Measurements from ENCODE around the gene KRTAP21-1. TPM values are rescaled to one million over a fixed set of nuclear protein-coding genes. Genes with fewer than 3 reads are reported as not detected.

Gene KRTAP21-1
- total and polyA plus RNA-seq, 2 of the 8 experiments (the other 6 are each of a cell fraction or from before 2014, with no cell fraction given) = not detected

DNA sequence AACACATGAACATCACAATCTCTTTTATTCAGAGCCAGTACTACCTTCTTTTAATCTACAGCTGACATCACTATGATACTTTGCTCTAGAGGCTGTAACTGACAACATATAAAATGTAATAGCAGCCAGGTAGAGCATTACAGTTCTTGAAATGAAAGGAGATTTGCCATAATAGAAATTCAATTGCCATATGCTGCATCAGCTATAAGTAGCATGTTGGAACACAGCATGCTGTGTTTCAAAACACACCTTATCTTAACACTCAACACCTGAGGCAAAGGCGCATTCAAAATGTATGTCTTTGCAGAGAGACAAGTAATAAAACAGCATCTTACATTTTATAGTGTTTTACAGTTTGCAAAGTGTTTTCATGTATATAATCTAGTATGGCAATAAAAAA, 24.0 kb upstream of the KRTAP21-1 start:
- Histone ChIP-seq H3K14ac (ENCODE audit: insufficient read length) (no peak overlapping the region), H2BK15ac (ENCODE audit: low read length) (no peak overlapping the region), H4K91ac (replicated peaks; ENCODE audit: insufficient read length, low read length) (no peak overlapping the region), H2BK12ac (ENCODE audit: low read depth, low read length) (no peak overlapping the region), H3K79me2 (ENCODE audit: control insufficient read depth in 1 of 2, insufficient read depth in 2 of 2, low read length in 2 of 2) (no peaks in the 10 kb centered on the region), H2BK120ac (replicated peaks; ENCODE audit: low read depth, low read length) (no peak overlapping the region), H2BK5ac (ENCODE audit: low read depth, low read length) (no peak overlapping the region), H3K56ac (replicated peaks; ENCODE audit: insufficient read length, low read depth, low read length) (no peak overlapping the region), H3K23ac (ENCODE audit: insufficient read length) (no peak overlapping the region), H3K36me3 (ENCODE audit: control insufficient read depth in 2 of 4, insufficient read depth in 4 of 4, low read length in 3 of 4) (no peaks in the 10 kb centered on the region), H4K8ac (ENCODE audit: extremely low read depth, insufficient read depth, low read length) (no peak overlapping the region), H3K9me3 (ENCODE audit: insufficient read depth in 2 of 2, low read depth in 1 of 2, low read length in 1 of 2) (no peaks in the 10 kb centered on the region; a peak in 1 of 4 replicates), H4K20me1 (replicated peaks in 1 of 2; ENCODE audit: control insufficient read depth in 1 of 2, insufficient read depth in 2 of 2, low read length in 2 of 2) (no peaks in the 10 kb centered on the region), H3K4me3 (ENCODE audit: extremely low read depth in 1 of 4, insufficient read depth in 2 of 4, low read depth in 3 of 4, low read length in 4 of 4) (no peak overlapping the region), H3K4me1 (replicated peaks in 1 of 4; ENCODE audit: control insufficient read depth in 3 of 4, insufficient read depth in 4 of 4, low read length in 3 of 4) (no peaks in the 10 kb centered on the region), H3K27ac (ENCODE audit: low read depth, low read length) (no peak overlapping the region), H3K79me1 (ENCODE audit: low read depth, low read length) (no peaks in the 10 kb centered on the region), H3K27me3 (replicated peaks in 1 of 4; ENCODE audit: control insufficient read depth in 3 of 4, extremely low read depth in 1 of 4, insufficient read depth in 3 of 4, low read length in 3 of 4) (no peaks in the 10 kb centered on the region), H2BK20ac (ENCODE audit: low read length) (no peak overlapping the region), H3K9ac (replicated peaks in 1 of 4; ENCODE audit: extremely low read depth in 1 of 4, low read depth in 3 of 4, low read length in 3 of 4) (no peak overlapping the region), H3K18ac (ENCODE audit: extremely low read depth, low read length) (no peak overlapping the region), H3K4ac (replicated peaks; ENCODE audit: insufficient read length, low read depth, low read length) (no peak overlapping the region), H3K4me2 (ENCODE audit: insufficient read depth in 1 of 2, low read depth in 2 of 2, low read length in 2 of 2) (no peak overlapping the region), H2AFZ (ENCODE audit: low read length) (no peak overlapping the region), H3K23me2 (ENCODE audit: low read depth, low read length) (no peaks in the 10 kb centered on the region), H2AK5ac (ENCODE audit: low read depth, low read length) (no peak overlapping the region), H4K5ac (ENCODE audit: insufficient read length, low read depth, low read length) (no peak overlapping the region)
- ChIA-PET CTCF (ENCODE audit: partially characterized antibody) (no interaction called here), POLR2A (ENCODE audit: partially characterized antibody) (no interaction called here)
- WGBS, 2 experiments (ENCODE audit: extremely low coverage in 1 of 2, insufficient coverage in 1 of 2, insufficient read length in 1 of 2, insufficient replicate concordance in 2 of 2, low coverage in 1 of 2, low lambda C conversion rate in 2 of 2, missing lambda C conversion rate in 1 of 2) = 100% methylated on average over 1 of the region's 1 CpG; no CpG with 5 or more reads in 1 of the 2 experiments
- DNase-seq (ENCODE audit: low read depth in 1 of 2, low spot score in 2 of 2) (no peak), FAIRE-seq (no peak)
- no peak for TF ChIP-seq CBX5 (IDR thresholded peaks at IDR 0.05; ENCODE audit: low read depth, low read length)
- TF ChIP-seq, protein P1, sequence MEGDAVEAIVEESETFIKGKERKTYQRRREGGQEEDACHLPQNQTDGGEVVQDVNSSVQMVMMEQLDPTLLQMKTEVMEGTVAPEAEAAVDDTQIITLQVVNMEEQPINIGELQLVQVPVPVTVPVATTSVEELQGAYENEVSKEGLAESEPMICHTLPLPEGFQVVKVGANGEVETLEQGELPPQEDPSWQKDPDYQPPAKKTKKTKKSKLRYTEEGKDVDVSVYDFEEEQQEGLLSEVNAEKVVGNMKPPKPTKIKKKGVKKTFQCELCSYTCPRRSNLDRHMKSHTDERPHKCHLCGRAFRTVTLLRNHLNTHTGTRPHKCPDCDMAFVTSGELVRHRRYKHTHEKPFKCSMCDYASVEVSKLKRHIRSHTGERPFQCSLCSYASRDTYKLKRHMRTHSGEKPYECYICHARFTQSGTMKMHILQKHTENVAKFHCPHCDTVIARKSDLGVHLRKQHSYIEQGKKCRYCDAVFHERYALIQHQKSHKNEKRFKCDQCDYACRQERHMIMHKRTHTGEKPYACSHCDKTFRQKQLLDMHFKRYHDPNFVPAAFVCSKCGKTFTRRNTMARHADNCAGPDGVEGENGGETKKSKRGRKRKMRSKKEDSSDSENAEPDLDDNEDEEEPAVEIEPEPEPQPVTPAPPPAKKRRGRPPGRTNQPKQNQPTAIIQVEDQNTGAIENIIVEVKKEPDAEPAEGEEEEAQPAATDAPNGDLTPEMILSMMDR (IDR thresholded peaks at IDR 0.05; ENCODE audit: control extremely low read depth in 1 of 3, insufficient read depth in 1 of 3, low read depth in 1 of 3, low read length in 3 of 3) = no peak
- no peak for TF ChIP-seq SIX5 (IDR thresholded peaks at IDR 0.05; ENCODE audit: low read depth, low read length)
- TF ChIP-seq TAF7 (optimal IDR thresholded peaks at IDR 0.05; ENCODE audit: borderline replicate concordance, low read depth, low read length) = no peak
- TF ChIP-seq RXRA (IDR thresholded peaks at IDR 0.05; ENCODE audit: insufficient read depth, low read depth, low read length) = no peak
- no peak for TF ChIP-seq BACH1 (IDR thresholded peaks at IDR 0.05; ENCODE audit: low read length)

All from H1 (cell line).